ENCODE measurements around the gene ACY1. TPM values are rescaled to one million over a fixed set of nuclear protein-coding genes. Genes with fewer than 3 reads are reported as not detected.

Gene ACY1
- total and polyA plus RNA-seq, 4 donors = 7.2 to 102 (median 14.4) TPM

GRCh38 chr3:51975852-51976549, 7.3 kb upstream of the ACY1 start:
- ATAC-seq (ENCODE audit: low FRiP score) = peak; percentile 25
- Histone ChIP-seq H3K4me3 (ENCODE audit: low read length in 2 of 2) (no peak overlapping the region), H3K9me3 (ENCODE audit: control insufficient read depth, low read length) (no peaks in the 10 kb centered on the region), H3K36me3 (ENCODE audit: control insufficient read depth in 1 of 2, insufficient read depth in 2 of 2, low read length in 1 of 2) (no peaks in the 10 kb centered on the region), H3K27me3 (ENCODE audit: control insufficient read depth in 1 of 2, insufficient read depth in 2 of 2, low read length in 1 of 2) (no peaks in the 10 kb centered on the region), H3K4me1 (ENCODE audit: control insufficient read depth in 1 of 2, insufficient read depth in 2 of 2, low read length in 2 of 2) (no peaks in the 10 kb centered on the region), H3K27ac (ENCODE audit: low read depth in 1 of 2, low read length in 2 of 2) (peak overlapping the region in 1 of 2 donors; percentile 25)
- peak; percentile 90 to 93 for DNase-seq
- intact Hi-C loops (cut with DNase I) = no loop called here
- 25 to 28% methylated on average over 46 of the region's 46 CpGs for WGBS, 2 donors

DNA sequence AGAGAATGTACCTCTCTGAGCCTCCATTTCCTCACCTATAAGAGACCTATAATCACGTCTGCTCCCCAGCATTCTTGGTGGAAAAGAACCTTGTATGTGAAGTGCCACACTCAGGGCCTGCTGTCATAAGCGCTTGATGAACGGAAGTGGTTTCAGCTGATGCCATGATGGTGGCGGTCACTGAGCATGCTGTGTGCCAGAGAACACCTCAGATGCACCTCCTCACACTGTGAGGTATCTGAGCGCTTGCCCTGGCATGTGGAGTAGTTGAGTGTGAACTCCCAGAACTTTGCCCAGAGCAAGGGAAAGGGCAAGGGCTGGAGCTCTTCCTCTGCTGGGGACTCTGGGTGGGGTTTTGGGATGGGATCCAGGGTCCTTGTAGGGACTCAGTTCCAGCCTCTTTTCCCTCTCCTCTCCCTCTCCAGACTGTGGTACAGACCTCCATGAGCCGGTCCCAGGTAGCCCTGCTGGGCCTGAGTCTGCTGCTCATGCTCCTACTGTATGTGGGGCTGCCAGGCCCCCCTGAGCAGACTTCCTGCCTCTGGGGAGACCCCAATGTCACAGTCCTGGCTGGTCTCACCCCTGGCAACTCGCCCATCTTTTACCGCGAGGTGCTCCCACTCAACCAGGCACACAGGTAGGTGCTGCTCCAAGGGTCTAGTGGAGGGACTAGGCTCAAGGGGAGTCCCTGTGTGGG, 5.7 kb upstream of the ACY1 start:
- 88 to 89% methylated on average over 9 of the region's 9 CpGs for whole genome bisulfite sequencing, 2 donors
- no peak overlapping the region for H3K4me3 ChIP-seq (ENCODE audit: low read length in 2 of 2)
- H3K27me3 ChIP-seq (ENCODE audit: control insufficient read depth in 1 of 2, insufficient read depth in 2 of 2, low read length in 1 of 2) = no peaks in the 10 kb centered on the region
- no peaks in the 10 kb centered on the region for H3K36me3 ChIP-seq (ENCODE audit: control insufficient read depth in 1 of 2, insufficient read depth in 2 of 2, low read length in 1 of 2)
- ATAC-seq (ENCODE audit: low FRiP score) (no peak), DNase-seq (no peak)
- intact Hi-C loops (cut with DNase I) = no loop called here
- no peak overlapping the region for H3K27ac ChIP-seq (ENCODE audit: low read depth in 1 of 2, low read length in 2 of 2)
- H3K9me3 ChIP-seq (ENCODE audit: control insufficient read depth, low read length) = no peaks in the 10 kb centered on the region
- H3K4me1 ChIP-seq (ENCODE audit: control insufficient read depth in 1 of 2, insufficient read depth in 2 of 2, low read length in 2 of 2) = no peaks in the 10 kb centered on the region

DNA sequence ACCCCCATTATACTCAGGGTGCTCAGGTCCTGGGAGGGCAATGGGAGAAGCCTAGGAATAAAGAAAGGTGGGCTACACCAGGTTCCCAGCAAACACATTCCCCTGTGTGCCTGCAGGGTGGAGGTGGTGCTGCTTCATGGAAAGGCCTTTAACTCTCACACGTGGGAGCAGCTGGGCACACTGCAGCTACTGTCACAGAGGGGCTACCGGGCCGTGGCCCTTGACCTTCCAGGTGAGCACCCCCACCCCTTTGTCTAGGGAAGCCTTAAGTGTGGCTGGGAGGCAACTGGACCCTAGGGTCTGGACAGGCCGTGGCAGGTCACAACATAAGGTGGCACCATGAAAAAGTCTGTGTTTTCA, 5.2 kb upstream of the ACY1 start:
- ATAC-seq (ENCODE audit: low FRiP score) = no peak
- H3K4me3 ChIP-seq (ENCODE audit: low read length in 2 of 2) = no peak overlapping the region
- intact Hi-C loops (cut with DNase I) = no loop called here
- no peaks in the 10 kb centered on the region for H3K36me3 ChIP-seq (ENCODE audit: control insufficient read depth in 1 of 2, insufficient read depth in 2 of 2, low read length in 1 of 2)
- no peak overlapping the region for H3K27ac ChIP-seq (ENCODE audit: low read depth in 1 of 2, low read length in 2 of 2)
- DNase-seq = no peak
- no peaks in the 10 kb centered on the region for H3K4me1 ChIP-seq (ENCODE audit: control insufficient read depth in 1 of 2, insufficient read depth in 2 of 2, low read length in 2 of 2)
- no peaks in the 10 kb centered on the region for H3K27me3 ChIP-seq (ENCODE audit: control insufficient read depth in 1 of 2, insufficient read depth in 2 of 2, low read length in 1 of 2)
- WGBS, 2 donors = 76 to 81% methylated on average over 4 of the region's 4 CpGs
- no peaks in the 10 kb centered on the region for H3K9me3 ChIP-seq (ENCODE audit: control insufficient read depth, low read length)

GRCh38 chr3:51980253-51980652, 3.1 kb upstream of the ACY1 start:
- Histone ChIP-seq H3K27ac (ENCODE audit: low read depth in 1 of 2, low read length in 2 of 2) (no peak overlapping the region), H3K4me3 (ENCODE audit: low read length in 2 of 2) (no peak overlapping the region), H3K4me1 (ENCODE audit: control insufficient read depth in 1 of 2, insufficient read depth in 2 of 2, low read length in 2 of 2) (no peaks in the 10 kb centered on the region), H3K27me3 (ENCODE audit: control insufficient read depth in 1 of 2, insufficient read depth in 2 of 2, low read length in 1 of 2) (no peaks in the 10 kb centered on the region), H3K36me3 (ENCODE audit: control insufficient read depth in 1 of 2, insufficient read depth in 2 of 2, low read length in 1 of 2) (no peaks in the 10 kb centered on the region), H3K9me3 (ENCODE audit: control insufficient read depth, low read length) (no peaks in the 10 kb centered on the region)
- ATAC-seq (ENCODE audit: low FRiP score) (no peak), DNase-seq (no peak)
- 98% methylated on average over 10 of the region's 10 CpGs for WGBS, 2 donors
- intact Hi-C loops (cut with DNase I) = no loop called here

GRCh38 chr3:51982352-51982837, 940 bp upstream of the ACY1 start:
- 14 to 19% methylated on average over 4 of the region's 4 CpGs for WGBS, 2 donors
- ATAC-seq (ENCODE audit: low FRiP score) (peak; percentile 4), DNase-seq (no peak)
- H3K27me3 ChIP-seq (ENCODE audit: control insufficient read depth in 1 of 2, insufficient read depth in 2 of 2, low read length in 1 of 2) = no peaks in the 10 kb centered on the region
- H3K9me3 ChIP-seq (ENCODE audit: control insufficient read depth, low read length) = no peaks in the 10 kb centered on the region
- H3K36me3 ChIP-seq (ENCODE audit: control insufficient read depth in 1 of 2, insufficient read depth in 2 of 2, low read length in 1 of 2) = no peaks in the 10 kb centered on the region
- H3K4me3 ChIP-seq (ENCODE audit: low read length in 2 of 2) = peak overlapping the region in 1 of 2 donors; percentile 40
- H3K27ac ChIP-seq (ENCODE audit: low read depth in 1 of 2, low read length in 2 of 2) = peak overlapping the region; percentile 71 to 83
- intact Hi-C loops (cut with DNase I) = no loop called here
- no peaks in the 10 kb centered on the region for H3K4me1 ChIP-seq (ENCODE audit: control insufficient read depth in 1 of 2, insufficient read depth in 2 of 2, low read length in 2 of 2)

DNA sequence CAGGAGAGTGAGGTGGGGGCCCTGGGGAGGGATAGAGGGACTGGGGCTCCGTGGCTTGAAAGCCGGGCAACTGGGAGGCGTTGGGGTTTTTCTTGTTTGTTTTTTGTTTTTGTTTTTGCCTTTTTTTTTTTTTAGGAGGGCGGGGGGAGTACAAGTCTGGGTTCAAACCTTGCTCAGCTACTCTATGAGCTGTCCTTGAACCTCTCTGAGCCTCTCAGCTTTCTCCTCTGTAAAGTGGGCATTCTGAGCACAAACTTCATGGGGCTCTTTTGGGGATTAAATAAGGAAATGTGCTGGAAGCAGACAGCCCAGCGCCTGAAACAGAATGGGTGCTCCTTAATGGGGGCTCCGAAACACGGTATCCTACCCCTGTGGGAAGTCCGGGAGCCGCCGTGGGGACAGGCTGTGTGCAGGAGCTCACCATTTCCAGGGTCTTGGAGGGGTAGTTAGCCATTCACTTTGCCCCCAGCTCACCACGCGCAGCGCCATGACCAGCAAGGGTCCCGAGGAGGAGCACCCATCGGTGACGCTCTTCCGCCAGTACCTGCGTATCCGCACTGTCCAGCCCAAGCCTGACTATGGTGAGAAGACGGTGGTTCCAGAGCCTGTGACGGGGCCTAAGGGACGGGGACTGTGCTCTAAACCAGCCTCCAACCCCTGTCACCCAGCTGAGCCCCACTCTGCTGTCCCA, 388 bp downstream of the ACY1 start:
- Histone ChIP-seq H3K36me3 (ENCODE audit: control insufficient read depth in 1 of 2, insufficient read depth in 2 of 2, low read length in 1 of 2) (no peaks in the 10 kb centered on the region), H3K4me3 (ENCODE audit: low read length in 2 of 2) (no peak overlapping the region), H3K4me1 (ENCODE audit: control insufficient read depth in 1 of 2, insufficient read depth in 2 of 2, low read length in 2 of 2) (no peaks in the 10 kb centered on the region), H3K27ac (ENCODE audit: low read depth in 1 of 2, low read length in 2 of 2) (peak overlapping the region; percentile 71 to 83), H3K27me3 (ENCODE audit: control insufficient read depth in 1 of 2, insufficient read depth in 2 of 2, low read length in 1 of 2) (no peaks in the 10 kb centered on the region), H3K9me3 (ENCODE audit: control insufficient read depth, low read length) (no peaks in the 10 kb centered on the region)
- intact Hi-C loops (cut with DNase I) = no loop called here
- DNase-seq = no peak
- 74% methylated on average over 22 of the region's 22 CpGs for WGBS, 2 donors
- no peak for ATAC-seq (ENCODE audit: low FRiP score)

DNA sequence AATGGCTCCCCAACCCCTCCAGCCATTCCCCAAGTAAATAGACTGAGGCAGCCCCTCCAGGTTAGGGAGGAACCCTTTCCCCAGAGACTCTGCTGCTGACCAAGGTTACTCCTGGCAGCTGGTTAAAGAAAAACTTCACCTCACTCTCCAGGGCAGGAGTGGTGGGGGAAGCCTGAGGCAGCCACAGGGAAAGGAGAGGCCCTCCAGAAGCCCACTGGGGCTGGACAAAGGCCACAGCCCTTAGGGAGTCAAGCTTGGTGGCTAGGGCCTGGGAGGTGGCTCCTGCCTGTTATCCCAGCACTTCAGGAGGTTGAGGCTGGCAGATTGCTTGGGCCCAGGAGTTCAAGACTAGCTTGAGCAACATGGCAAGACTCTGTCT, 923 bp downstream of the ACY1 start:
- ATAC-seq (ENCODE audit: low FRiP score) (no peak), DNase-seq (no peak)
- Histone ChIP-seq H3K27me3 (ENCODE audit: control insufficient read depth in 1 of 2, insufficient read depth in 2 of 2, low read length in 1 of 2) (no peaks in the 10 kb centered on the region), H3K4me1 (ENCODE audit: control insufficient read depth in 1 of 2, insufficient read depth in 2 of 2, low read length in 2 of 2) (no peaks in the 10 kb centered on the region), H3K9me3 (ENCODE audit: control insufficient read depth, low read length) (no peaks in the 10 kb centered on the region), H3K36me3 (ENCODE audit: control insufficient read depth in 1 of 2, insufficient read depth in 2 of 2, low read length in 1 of 2) (no peaks in the 10 kb centered on the region), H3K27ac (ENCODE audit: low read depth in 1 of 2, low read length in 2 of 2) (peak overlapping the region in 1 of 2 donors; percentile 38), H3K4me3 (ENCODE audit: low read length in 2 of 2) (no peak overlapping the region)
- intact Hi-C loops (cut with DNase I) = no loop called here

GRCh38 chr3:51985063-51985462, 1.7 kb downstream of the ACY1 start:
- H3K9me3 ChIP-seq (ENCODE audit: control insufficient read depth, low read length) = no peaks in the 10 kb centered on the region
- H3K4me1 ChIP-seq (ENCODE audit: control insufficient read depth in 1 of 2, insufficient read depth in 2 of 2, low read length in 2 of 2) = no peaks in the 10 kb centered on the region
- H3K36me3 ChIP-seq (ENCODE audit: control insufficient read depth in 1 of 2, insufficient read depth in 2 of 2, low read length in 1 of 2) = no peaks in the 10 kb centered on the region
- no peaks in the 10 kb centered on the region for H3K27me3 ChIP-seq (ENCODE audit: control insufficient read depth in 1 of 2, insufficient read depth in 2 of 2, low read length in 1 of 2)
- intact Hi-C loops (cut with DNase I) = no loop called here
- H3K27ac ChIP-seq (ENCODE audit: low read depth in 1 of 2, low read length in 2 of 2) = no peak overlapping the region
- no peak for DNase-seq
- no peak overlapping the region for H3K4me3 ChIP-seq (ENCODE audit: low read length in 2 of 2)
- no peak for ATAC-seq (ENCODE audit: low FRiP score)
- 90 to 93% methylated on average over 6 of the region's 6 CpGs for WGBS, 2 donors

All from aorta (tissue), 5 donors.